Measurements from ENCODE around the gene IGF2BP2.

IGF2BP2 gene

DNA sequence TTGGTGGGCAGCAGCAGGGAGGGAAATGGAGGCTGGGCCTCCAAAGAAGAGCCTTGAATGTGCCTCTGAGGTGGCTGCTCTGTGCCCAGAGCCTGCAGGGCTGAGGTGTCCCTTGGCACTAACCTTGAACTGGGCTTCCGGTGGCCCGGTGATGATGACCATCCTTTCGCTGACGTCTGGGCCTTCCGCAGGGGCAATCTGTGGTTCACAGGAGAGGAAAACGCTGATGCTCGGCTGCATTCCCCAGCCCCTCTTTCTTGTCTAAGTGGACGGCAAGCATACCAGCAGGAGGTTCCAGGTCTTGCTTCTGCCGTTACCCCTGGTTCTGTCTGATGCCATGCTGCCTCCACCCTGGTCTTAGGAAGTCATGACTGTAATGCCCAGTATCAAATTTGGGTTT lies 172.9 kb downstream of the IGF2BP2 start:
- DNase-seq (ENCODE audit: low read depth in 1 of 2, low spot score in 1 of 2) = no peak
- H3K27ac ChIP-seq (replicated peaks) = no peak overlapping the region
- TF ChIP-seq, protein P1, sequence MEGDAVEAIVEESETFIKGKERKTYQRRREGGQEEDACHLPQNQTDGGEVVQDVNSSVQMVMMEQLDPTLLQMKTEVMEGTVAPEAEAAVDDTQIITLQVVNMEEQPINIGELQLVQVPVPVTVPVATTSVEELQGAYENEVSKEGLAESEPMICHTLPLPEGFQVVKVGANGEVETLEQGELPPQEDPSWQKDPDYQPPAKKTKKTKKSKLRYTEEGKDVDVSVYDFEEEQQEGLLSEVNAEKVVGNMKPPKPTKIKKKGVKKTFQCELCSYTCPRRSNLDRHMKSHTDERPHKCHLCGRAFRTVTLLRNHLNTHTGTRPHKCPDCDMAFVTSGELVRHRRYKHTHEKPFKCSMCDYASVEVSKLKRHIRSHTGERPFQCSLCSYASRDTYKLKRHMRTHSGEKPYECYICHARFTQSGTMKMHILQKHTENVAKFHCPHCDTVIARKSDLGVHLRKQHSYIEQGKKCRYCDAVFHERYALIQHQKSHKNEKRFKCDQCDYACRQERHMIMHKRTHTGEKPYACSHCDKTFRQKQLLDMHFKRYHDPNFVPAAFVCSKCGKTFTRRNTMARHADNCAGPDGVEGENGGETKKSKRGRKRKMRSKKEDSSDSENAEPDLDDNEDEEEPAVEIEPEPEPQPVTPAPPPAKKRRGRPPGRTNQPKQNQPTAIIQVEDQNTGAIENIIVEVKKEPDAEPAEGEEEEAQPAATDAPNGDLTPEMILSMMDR (IDR thresholded peaks at IDR 0.05; ENCODE audit: insufficient read depth, low read length) = no peak
- TF ChIP-seq, protein P2, sequence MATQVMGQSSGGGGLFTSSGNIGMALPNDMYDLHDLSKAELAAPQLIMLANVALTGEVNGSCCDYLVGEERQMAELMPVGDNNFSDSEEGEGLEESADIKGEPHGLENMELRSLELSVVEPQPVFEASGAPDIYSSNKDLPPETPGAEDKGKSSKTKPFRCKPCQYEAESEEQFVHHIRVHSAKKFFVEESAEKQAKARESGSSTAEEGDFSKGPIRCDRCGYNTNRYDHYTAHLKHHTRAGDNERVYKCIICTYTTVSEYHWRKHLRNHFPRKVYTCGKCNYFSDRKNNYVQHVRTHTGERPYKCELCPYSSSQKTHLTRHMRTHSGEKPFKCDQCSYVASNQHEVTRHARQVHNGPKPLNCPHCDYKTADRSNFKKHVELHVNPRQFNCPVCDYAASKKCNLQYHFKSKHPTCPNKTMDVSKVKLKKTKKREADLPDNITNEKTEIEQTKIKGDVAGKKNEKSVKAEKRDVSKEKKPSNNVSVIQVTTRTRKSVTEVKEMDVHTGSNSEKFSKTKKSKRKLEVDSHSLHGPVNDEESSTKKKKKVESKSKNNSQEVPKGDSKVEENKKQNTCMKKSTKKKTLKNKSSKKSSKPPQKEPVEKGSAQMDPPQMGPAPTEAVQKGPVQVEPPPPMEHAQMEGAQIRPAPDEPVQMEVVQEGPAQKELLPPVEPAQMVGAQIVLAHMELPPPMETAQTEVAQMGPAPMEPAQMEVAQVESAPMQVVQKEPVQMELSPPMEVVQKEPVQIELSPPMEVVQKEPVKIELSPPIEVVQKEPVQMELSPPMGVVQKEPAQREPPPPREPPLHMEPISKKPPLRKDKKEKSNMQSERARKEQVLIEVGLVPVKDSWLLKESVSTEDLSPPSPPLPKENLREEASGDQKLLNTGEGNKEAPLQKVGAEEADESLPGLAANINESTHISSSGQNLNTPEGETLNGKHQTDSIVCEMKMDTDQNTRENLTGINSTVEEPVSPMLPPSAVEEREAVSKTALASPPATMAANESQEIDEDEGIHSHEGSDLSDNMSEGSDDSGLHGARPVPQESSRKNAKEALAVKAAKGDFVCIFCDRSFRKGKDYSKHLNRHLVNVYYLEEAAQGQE (IDR thresholded peaks at IDR 0.05; ENCODE audit: insufficient replicate concordance, low read depth) = no peak
- TF ChIP-seq GABPA (IDR thresholded peaks at IDR 0.05; ENCODE audit: low read depth) = no peak
- TF ChIP-seq POLR2AphosphoS5 (IDR thresholded peaks at IDR 0.05; ENCODE audit: low read depth) = no peak
- TF ChIP-seq SPI1 (IDR thresholded peaks at IDR 0.05; ENCODE audit: borderline replicate concordance, low read depth) = no peak
- H3K27me3 ChIP-seq (ENCODE audit: insufficient read depth, poor library complexity, severe bottlenecking) = no peaks in the 10 kb centered on the region
- no peak overlapping the region for H3K4me3 ChIP-seq (replicated peaks; ENCODE audit: insufficient read depth, low read length)

DNA sequence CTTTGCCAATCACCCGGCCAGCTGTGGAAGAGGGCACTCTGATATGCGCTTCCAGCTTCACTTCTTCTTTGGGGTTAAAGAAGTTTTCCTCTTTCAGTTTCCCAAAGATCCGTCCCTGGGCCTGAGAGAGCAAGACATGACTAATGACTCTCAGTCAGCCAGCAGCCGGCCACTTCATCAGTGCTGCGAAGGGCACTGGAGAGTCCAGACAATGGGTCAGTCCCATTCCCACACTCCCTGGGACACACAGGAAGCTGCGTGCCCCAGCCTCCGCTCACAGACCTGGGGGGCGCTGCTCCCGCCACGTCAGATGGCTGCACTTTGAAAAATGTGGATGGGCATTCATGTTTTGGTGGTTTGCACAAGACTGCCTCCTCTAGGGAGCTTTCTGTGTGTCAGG lies 175.4 kb downstream of the IGF2BP2 start:
- no peak for DNase-seq (ENCODE audit: low read depth in 1 of 2, low spot score in 1 of 2)
- no peak overlapping the region for H3K27ac ChIP-seq (replicated peaks)
- TF ChIP-seq, protein P2 (IDR thresholded peaks at IDR 0.05; ENCODE audit: insufficient replicate concordance, low read depth) = no peak
- TF ChIP-seq SPI1 (IDR thresholded peaks at IDR 0.05; ENCODE audit: borderline replicate concordance, low read depth) (no peak), POLR2AphosphoS5 (IDR thresholded peaks at IDR 0.05; ENCODE audit: low read depth) (no peak), GABPA (IDR thresholded peaks at IDR 0.05; ENCODE audit: low read depth) (no peak)
- TF ChIP-seq, protein P1 (IDR thresholded peaks at IDR 0.05; ENCODE audit: insufficient read depth, low read length) = no peak
- no peak overlapping the region for H3K4me3 ChIP-seq (replicated peaks; ENCODE audit: insufficient read depth, low read length)
- H3K27me3 ChIP-seq (ENCODE audit: insufficient read depth, poor library complexity, severe bottlenecking) = no peaks in the 10 kb centered on the region

- Histone ChIP-seq H3K4me3 (replicated peaks; ENCODE audit: insufficient read depth, low read length) (no peak overlapping the region), H3K27me3 (ENCODE audit: insufficient read depth, poor library complexity, severe bottlenecking) (no peaks in the 10 kb centered on the region), H3K27ac (replicated peaks) (no peak overlapping the region)
- TF ChIP-seq SPI1 (IDR thresholded peaks at IDR 0.05; ENCODE audit: borderline replicate concordance, low read depth) (no peak), GABPA (IDR thresholded peaks at IDR 0.05; ENCODE audit: low read depth) (no peak), POLR2AphosphoS5 (IDR thresholded peaks at IDR 0.05; ENCODE audit: low read depth) (no peak)
- TF ChIP-seq, protein P1 (IDR thresholded peaks at IDR 0.05; ENCODE audit: insufficient read depth, low read length) = no peak
- TF ChIP-seq, protein P2 (IDR thresholded peaks at IDR 0.05; ENCODE audit: insufficient replicate concordance, low read depth) = no peak
- no peak for DNase-seq (ENCODE audit: low read depth in 1 of 2, low spot score in 1 of 2)
Observed at GRCh38 chr3:185648396-185648795, 176.4 kb downstream of the IGF2BP2 start.

All from HL-60 (cell line).